GM12892 (cell line): Measurements from ENCODE around the gene MYH9.

Experiments used
- POLR2A ChIP-seq: IDR thresholded peaks from 2 replicates; pipeline ENCODE4 v1.6.1; 2011; ENCODE audit warnings: low read depth, low read length, control low read depth
- POLR2AphosphoS5 ChIP-seq: IDR thresholded peaks from 2 replicates; pipeline ENCODE4 v1.6.1; 2011; ENCODE audit warnings: low read depth, low read length, control low read depth

DNA sequence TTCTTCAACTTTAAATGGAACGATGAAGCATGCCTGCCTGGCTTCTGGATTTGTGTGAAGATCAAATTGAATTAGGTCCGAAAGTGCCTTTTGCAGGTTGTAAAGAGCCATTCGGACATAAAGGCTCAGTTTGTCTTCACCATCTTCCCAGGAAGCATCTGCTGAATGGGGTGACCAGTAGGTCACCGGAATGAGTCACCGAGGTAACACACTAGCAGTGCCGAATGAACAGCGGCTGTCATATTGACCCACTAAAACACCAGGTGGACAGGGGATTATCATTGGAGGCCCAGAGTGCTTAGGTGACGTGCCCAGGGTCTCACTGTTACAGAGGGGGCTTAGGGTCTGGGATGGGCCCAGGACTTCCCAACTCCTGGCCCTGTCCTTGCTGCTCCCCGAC, 43.1 kb upstream of the MYH9 start:
- no peak for TF ChIP-seq POLR2A
- TF ChIP-seq POLR2AphosphoS5, result no peak
